ENCODE results near the gene POLR1A.

GRCh38 chr2:86069783-86070339, 35.8 kb downstream of the POLR1A start:
- TF ChIP-seq CTCF (IDR thresholded peaks at IDR 0.05) (no peak), POLR2A (IDR thresholded peaks at IDR 0.05) (no peak)
